ENCODE data around the gene DLGAP4. TPM values are rescaled to one million over a fixed set of nuclear protein-coding genes. Genes with fewer than 3 reads are reported as not detected.

Gene DLGAP4
- total and polyA plus RNA-seq, 9 of the 15 experiments (the other 6 are each of a cell fraction or from before 2014, with no cell fraction given): 0.31 to 34.1 (median 4.5) TPM

DNA sequence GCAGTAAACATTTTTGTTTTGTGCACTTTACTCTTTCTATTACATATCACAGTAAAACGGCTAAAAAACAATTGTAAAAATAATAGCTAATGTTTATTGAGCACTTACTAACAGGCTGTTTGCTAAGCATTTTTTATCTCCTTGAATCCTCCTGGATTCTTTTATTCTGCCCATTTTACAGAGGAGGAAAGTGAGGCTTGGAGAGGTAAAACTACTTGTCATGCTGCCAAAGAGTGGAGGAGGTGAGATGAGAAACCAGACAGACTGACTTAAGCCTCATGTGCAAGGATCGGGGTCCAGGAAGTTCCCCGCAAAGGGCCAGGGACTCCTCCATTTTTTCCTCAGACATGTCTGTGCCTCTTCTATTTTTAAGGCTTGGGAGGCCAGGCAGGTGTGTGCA is 63.6 kb downstream of the DLGAP4 start:
- no peak for DNase-seq (ENCODE audit: extremely low read depth in 1 of 4, low spot score in 3 of 4)
- Histone ChIP-seq H3K36me3 (ENCODE audit: control insufficient read depth, insufficient read depth, low read length) (no peaks in the 10 kb centered on the region), H3K9ac (ENCODE audit: insufficient read depth in 1 of 2, low read depth in 2 of 2, low read length in 2 of 2) (no peak overlapping the region), H2AFZ (ENCODE audit: low read depth, low read length) (no peak overlapping the region), H3K9me3 (replicated peaks; ENCODE audit: control insufficient read depth, insufficient read depth, low read depth, low read length) (no peaks in the 10 kb centered on the region), H4K20me1 (replicated peaks; ENCODE audit: control insufficient read depth, insufficient read depth, low read length) (0 out of 2 replicates have a peak, but pooled peaks cover 6% of the 10 kb centered on the region), H3K4me2 (ENCODE audit: insufficient read depth, low read length) (no peak overlapping the region), H3K4me3 (no peak overlapping the region), H3K79me2 (ENCODE audit: control insufficient read depth, insufficient read depth, low read length) (no peaks in the 10 kb centered on the region), H3K27me3 (ENCODE audit: control insufficient read depth in 2 of 2, insufficient read depth in 2 of 2, low read length in 2 of 2) (peaks cover 10 to 62% of the 10 kb centered on the region in 2 experiments; a peak in 4 of 5 replicates), H3K4me1 (replicated peaks in 1 of 2; ENCODE audit: control insufficient read depth in 2 of 2, insufficient read depth in 2 of 2, low read length in 2 of 2) (peaks cover 0 to 8% of the 10 kb centered on the region in 2 experiments; a peak in 2 of 5 replicates), H3K9me1 (ENCODE audit: control insufficient read depth, insufficient read depth, low read length) (no peaks in the 10 kb centered on the region), H3K27ac (ENCODE audit: extremely low read depth, low read depth, low read length) (no peak overlapping the region)
- 8% methylated on average over 3 of the region's 3 CpGs for WGBS (ENCODE audit: insufficient coverage, low coverage, missing lambda C conversion rate)
- POLR2A ChIA-PET: no interaction called here
- FAIRE-seq: no peak
- CTCF ChIA-PET (ENCODE audit: low intra/inter-chr PET ratio): no interaction called here
- ATAC-seq: no peak
- no TSS peak for BruUV-seq (replicated peaks)
- TF ChIP-seq PYGO2 (tag; IDR thresholded peaks at IDR 0.05): no peak
- peak; percentile 78 for TF ChIP-seq RBM25 (IDR thresholded peaks at IDR 0.05; ENCODE audit: low read depth, low read length, severe bottlenecking)
- intact Hi-C loops (cut with micrococcal nuclease) (no loop called here), in situ Hi-C loops (cut with MboI) (no loop called here)

DNA sequence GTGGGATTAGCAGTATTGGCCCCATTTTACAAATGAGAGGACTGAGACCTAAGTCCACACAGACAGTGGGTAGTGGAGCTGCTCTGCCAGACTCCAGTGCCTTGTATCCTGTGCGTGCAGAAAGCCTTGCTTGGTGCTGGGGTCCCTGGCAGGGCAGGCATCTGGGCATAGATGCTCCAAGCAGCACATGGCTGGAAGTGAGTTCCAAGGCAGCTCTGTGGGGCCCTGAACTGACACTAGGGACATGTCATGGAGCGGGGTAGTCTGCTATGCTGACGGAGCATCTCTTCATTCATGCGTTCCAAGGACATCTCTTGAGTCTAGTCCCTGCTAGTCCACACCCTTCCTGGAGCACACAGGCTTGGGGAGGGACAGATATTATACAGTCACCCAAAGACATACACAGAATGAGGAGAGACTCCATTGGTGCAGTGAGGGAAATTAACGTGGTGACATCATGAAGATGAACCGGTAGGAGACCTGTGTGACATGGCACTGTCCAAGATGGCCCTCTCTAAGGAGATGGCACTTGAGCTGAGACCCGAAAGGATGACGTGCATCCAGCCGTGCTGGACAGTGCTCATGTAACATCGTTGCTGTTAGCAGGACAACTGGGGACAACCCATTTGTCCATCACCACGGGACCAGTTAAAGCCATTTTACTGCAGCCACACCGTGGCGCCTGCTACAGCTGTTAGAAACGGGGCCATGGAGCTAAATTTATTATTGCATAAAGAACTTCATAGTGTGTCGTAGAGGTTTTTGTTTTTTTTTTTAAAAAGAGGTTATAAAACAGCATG is 65.1 kb downstream of the DLGAP4 start:
- Histone ChIP-seq H2AFZ (ENCODE audit: low read depth, low read length) (no peak overlapping the region), H3K4me3 (no peak overlapping the region), H3K27ac (ENCODE audit: extremely low read depth, low read depth, low read length) (no peak overlapping the region), H3K9ac (ENCODE audit: insufficient read depth in 1 of 2, low read depth in 2 of 2, low read length in 2 of 2) (no peak overlapping the region), H3K36me3 (ENCODE audit: control insufficient read depth, insufficient read depth, low read length) (no peaks in the 10 kb centered on the region), H4K20me1 (replicated peaks; ENCODE audit: control insufficient read depth, insufficient read depth, low read length) (0 out of 2 replicates have a peak, but pooled peaks cover 6% of the 10 kb centered on the region), H3K27me3 (ENCODE audit: control insufficient read depth in 2 of 2, insufficient read depth in 2 of 2, low read length in 2 of 2) (peaks cover 10 to 50% of the 10 kb centered on the region in 2 experiments; a peak in 4 of 5 replicates), H3K9me1 (ENCODE audit: control insufficient read depth, insufficient read depth, low read length) (no peaks in the 10 kb centered on the region), H3K79me2 (ENCODE audit: control insufficient read depth, insufficient read depth, low read length) (no peaks in the 10 kb centered on the region), H3K4me1 (replicated peaks in 1 of 2; ENCODE audit: control insufficient read depth in 2 of 2, insufficient read depth in 2 of 2, low read length in 2 of 2) (peaks cover 0 to 8% of the 10 kb centered on the region in 2 experiments; a peak in 2 of 5 replicates), H3K4me2 (ENCODE audit: insufficient read depth, low read length) (no peak overlapping the region), H3K9me3 (replicated peaks; ENCODE audit: control insufficient read depth, insufficient read depth, low read depth, low read length) (no peaks in the 10 kb centered on the region)
- intact Hi-C loops (cut with micrococcal nuclease) (no loop called here), in situ Hi-C loops (cut with MboI) (no loop called here)
- POLR2A ChIA-PET: no interaction called here
- DNase-seq (ENCODE audit: extremely low read depth in 1 of 4, low spot score in 3 of 4) (no peak), FAIRE-seq (no peak), ATAC-seq (no peak)
- TF ChIP-seq TSC22D4 (tag; IDR thresholded peaks at IDR 0.05): no peak
- TF ChIP-seq, protein P1, sequence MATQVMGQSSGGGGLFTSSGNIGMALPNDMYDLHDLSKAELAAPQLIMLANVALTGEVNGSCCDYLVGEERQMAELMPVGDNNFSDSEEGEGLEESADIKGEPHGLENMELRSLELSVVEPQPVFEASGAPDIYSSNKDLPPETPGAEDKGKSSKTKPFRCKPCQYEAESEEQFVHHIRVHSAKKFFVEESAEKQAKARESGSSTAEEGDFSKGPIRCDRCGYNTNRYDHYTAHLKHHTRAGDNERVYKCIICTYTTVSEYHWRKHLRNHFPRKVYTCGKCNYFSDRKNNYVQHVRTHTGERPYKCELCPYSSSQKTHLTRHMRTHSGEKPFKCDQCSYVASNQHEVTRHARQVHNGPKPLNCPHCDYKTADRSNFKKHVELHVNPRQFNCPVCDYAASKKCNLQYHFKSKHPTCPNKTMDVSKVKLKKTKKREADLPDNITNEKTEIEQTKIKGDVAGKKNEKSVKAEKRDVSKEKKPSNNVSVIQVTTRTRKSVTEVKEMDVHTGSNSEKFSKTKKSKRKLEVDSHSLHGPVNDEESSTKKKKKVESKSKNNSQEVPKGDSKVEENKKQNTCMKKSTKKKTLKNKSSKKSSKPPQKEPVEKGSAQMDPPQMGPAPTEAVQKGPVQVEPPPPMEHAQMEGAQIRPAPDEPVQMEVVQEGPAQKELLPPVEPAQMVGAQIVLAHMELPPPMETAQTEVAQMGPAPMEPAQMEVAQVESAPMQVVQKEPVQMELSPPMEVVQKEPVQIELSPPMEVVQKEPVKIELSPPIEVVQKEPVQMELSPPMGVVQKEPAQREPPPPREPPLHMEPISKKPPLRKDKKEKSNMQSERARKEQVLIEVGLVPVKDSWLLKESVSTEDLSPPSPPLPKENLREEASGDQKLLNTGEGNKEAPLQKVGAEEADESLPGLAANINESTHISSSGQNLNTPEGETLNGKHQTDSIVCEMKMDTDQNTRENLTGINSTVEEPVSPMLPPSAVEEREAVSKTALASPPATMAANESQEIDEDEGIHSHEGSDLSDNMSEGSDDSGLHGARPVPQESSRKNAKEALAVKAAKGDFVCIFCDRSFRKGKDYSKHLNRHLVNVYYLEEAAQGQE (IDR thresholded peaks at IDR 0.05; ENCODE audit: borderline replicate concordance): peak; percentile 25; the same call in 1 of the 2 replicates
- TF ChIP-seq, protein P1 (CRISPR knock-in tag; IDR thresholded peaks at IDR 0.05; ENCODE audit: low read depth): no peak
- BruUV-seq (replicated peaks): no TSS peak
- 2% methylated on average over 15 of the region's 15 CpGs for WGBS (ENCODE audit: insufficient coverage, low coverage, missing lambda C conversion rate)
- CTCF ChIA-PET (ENCODE audit: low intra/inter-chr PET ratio): no interaction called here

Measured in K562 (cell line).